ENCODE measurements around the gene DEPDC1.
A peak's percentile ranks its signal among the peaks of the same experiment; 100 is the strongest.

The DEPDC1 gene

GRCh38 chr1:68448365-68448764 lies 48.5 kb downstream of the DEPDC1 start:
- H3K4me3 ChIP-seq (ENCODE audit: low read length, poor library complexity, severe bottlenecking), result no peak overlapping the region
- no peaks in the 10 kb centered on the region for H3K36me3 ChIP-seq (ENCODE audit: insufficient read depth, low read length)
- no peak overlapping the region for H3K9ac ChIP-seq (ENCODE audit: low read depth, low read length, poor library complexity, severe bottlenecking)
- H4K20me1 ChIP-seq (ENCODE audit: insufficient read depth, low read length, poor library complexity, severe bottlenecking), result no peaks in the 10 kb centered on the region
- no peaks in the 10 kb centered on the region for H3K27me3 ChIP-seq (ENCODE audit: insufficient read depth, low read length, poor library complexity, severe bottlenecking)
- H3K9me2 ChIP-seq (replicated peaks; ENCODE audit: low read depth, low read length), result no peaks in the 10 kb centered on the region
- H3K4me1 ChIP-seq (ENCODE audit: insufficient read depth, low read length, poor library complexity, severe bottlenecking), result no peaks in the 10 kb centered on the region
- H2AFZ ChIP-seq (ENCODE audit: low read length), result no peak overlapping the region
- no peaks in the 10 kb centered on the region for H3F3A ChIP-seq (ENCODE audit: low read depth)
- TF ChIP-seq, protein P1, sequence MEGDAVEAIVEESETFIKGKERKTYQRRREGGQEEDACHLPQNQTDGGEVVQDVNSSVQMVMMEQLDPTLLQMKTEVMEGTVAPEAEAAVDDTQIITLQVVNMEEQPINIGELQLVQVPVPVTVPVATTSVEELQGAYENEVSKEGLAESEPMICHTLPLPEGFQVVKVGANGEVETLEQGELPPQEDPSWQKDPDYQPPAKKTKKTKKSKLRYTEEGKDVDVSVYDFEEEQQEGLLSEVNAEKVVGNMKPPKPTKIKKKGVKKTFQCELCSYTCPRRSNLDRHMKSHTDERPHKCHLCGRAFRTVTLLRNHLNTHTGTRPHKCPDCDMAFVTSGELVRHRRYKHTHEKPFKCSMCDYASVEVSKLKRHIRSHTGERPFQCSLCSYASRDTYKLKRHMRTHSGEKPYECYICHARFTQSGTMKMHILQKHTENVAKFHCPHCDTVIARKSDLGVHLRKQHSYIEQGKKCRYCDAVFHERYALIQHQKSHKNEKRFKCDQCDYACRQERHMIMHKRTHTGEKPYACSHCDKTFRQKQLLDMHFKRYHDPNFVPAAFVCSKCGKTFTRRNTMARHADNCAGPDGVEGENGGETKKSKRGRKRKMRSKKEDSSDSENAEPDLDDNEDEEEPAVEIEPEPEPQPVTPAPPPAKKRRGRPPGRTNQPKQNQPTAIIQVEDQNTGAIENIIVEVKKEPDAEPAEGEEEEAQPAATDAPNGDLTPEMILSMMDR (conservative IDR thresholded peaks at IDR 0.05; ENCODE audit: low read length), result no peak
- no peak for TF ChIP-seq EZH2phosphoT487 (IDR thresholded peaks at IDR 0.05; ENCODE audit: borderline replicate concordance)
- H3K4me2 ChIP-seq (ENCODE audit: low read depth, low read length, poor library complexity, severe bottlenecking), result no peak overlapping the region
- no peaks in the 10 kb centered on the region for H3K9me3 ChIP-seq (ENCODE audit: insufficient read depth, low read depth, low read length)
- no peaks in the 10 kb centered on the region for H3K79me2 ChIP-seq (ENCODE audit: insufficient read depth, low read length)

- Histone ChIP-seq H3K9ac (ENCODE audit: low read depth, low read length, poor library complexity, severe bottlenecking) (no peak overlapping the region), H3K79me2 (ENCODE audit: insufficient read depth, low read length) (no peaks in the 10 kb centered on the region), H3K4me2 (ENCODE audit: low read depth, low read length, poor library complexity, severe bottlenecking) (no peak overlapping the region), H3K27me3 (ENCODE audit: insufficient read depth, low read length, poor library complexity, severe bottlenecking) (no peaks in the 10 kb centered on the region), H4K20me1 (ENCODE audit: insufficient read depth, low read length, poor library complexity, severe bottlenecking) (no peaks in the 10 kb centered on the region), H3K4me1 (ENCODE audit: insufficient read depth, low read length, poor library complexity, severe bottlenecking) (no peaks in the 10 kb centered on the region), H3F3A (ENCODE audit: low read depth) (no peaks in the 10 kb centered on the region), H3K9me3 (ENCODE audit: insufficient read depth, low read depth, low read length) (no peaks in the 10 kb centered on the region), H3K9me2 (replicated peaks; ENCODE audit: low read depth, low read length) (no peaks in the 10 kb centered on the region), H3K4me3 (ENCODE audit: low read length, poor library complexity, severe bottlenecking) (no peak overlapping the region), H3K36me3 (ENCODE audit: insufficient read depth, low read length) (no peaks in the 10 kb centered on the region), H2AFZ (ENCODE audit: low read length) (no peak overlapping the region)
- TF ChIP-seq EZH2phosphoT487 (IDR thresholded peaks at IDR 0.05; ENCODE audit: borderline replicate concordance), result no peak
- TF ChIP-seq, protein P1 (conservative IDR thresholded peaks at IDR 0.05; ENCODE audit: low read length), result no peak
Observed at GRCh38 chr1:68445709-68446108, 51.2 kb downstream of the DEPDC1 start.

DNA sequence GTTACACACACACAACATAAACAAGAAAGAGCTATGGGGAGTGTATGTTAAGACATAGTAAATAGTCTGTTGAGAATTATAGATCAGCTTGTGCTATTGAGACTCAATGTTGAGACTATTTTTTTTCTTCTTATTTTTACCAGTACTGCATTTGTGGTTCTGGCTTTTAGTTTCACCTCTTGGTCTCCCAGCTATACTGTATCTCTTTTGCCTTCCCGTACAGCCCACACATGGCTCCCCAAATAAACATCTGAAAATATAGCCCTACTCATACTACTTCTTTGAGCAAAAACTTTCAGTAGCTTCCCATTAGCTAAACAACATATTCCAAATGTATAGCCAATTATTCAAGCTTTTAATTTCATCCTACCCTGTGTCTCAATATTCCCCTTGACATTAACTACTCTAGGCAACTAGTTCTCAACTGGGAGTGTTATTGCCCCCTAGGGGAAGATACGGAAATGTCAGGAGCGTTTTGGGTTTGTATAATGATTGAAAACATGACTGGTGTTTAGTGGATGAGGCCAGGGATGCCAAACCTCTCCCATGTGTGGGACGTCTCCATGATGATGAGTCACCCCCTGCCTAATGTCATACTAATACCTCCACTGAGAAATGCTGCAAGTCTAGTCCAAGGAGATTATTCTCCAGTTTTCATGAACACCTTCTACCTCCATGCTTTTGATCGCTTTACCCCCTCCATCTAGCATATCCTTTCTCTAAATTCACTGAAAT lies 53.9 kb downstream of the DEPDC1 start:
- Histone ChIP-seq H3K79me2 (ENCODE audit: insufficient read depth, low read length) (no peaks in the 10 kb centered on the region), H3K9ac (ENCODE audit: low read depth, low read length, poor library complexity, severe bottlenecking) (no peak overlapping the region), H3K4me2 (ENCODE audit: low read depth, low read length, poor library complexity, severe bottlenecking) (no peak overlapping the region), H3K9me3 (ENCODE audit: insufficient read depth, low read depth, low read length) (no peaks in the 10 kb centered on the region), H3F3A (ENCODE audit: low read depth) (no peaks in the 10 kb centered on the region), H3K4me1 (ENCODE audit: insufficient read depth, low read length, poor library complexity, severe bottlenecking) (no peaks in the 10 kb centered on the region), H2AFZ (ENCODE audit: low read length) (no peak overlapping the region), H3K4me3 (ENCODE audit: low read length, poor library complexity, severe bottlenecking) (no peak overlapping the region), H3K27me3 (ENCODE audit: insufficient read depth, low read length, poor library complexity, severe bottlenecking) (no peaks in the 10 kb centered on the region), H4K20me1 (ENCODE audit: insufficient read depth, low read length, poor library complexity, severe bottlenecking) (no peaks in the 10 kb centered on the region), H3K9me2 (replicated peaks; ENCODE audit: low read depth, low read length) (no peaks in the 10 kb centered on the region), H3K36me3 (ENCODE audit: insufficient read depth, low read length) (no peaks in the 10 kb centered on the region)
- TF ChIP-seq, protein P1 (conservative IDR thresholded peaks at IDR 0.05; ENCODE audit: low read length), result peak; percentile 80
- TF ChIP-seq EZH2phosphoT487 (IDR thresholded peaks at IDR 0.05; ENCODE audit: borderline replicate concordance), result no peak

Measured in Loucy (cell line).